ENCODE data around the gene RFWD3. TPM values are rescaled to one million over a fixed set of nuclear protein-coding genes. Genes with fewer than 3 reads are reported as not detected.

Gene RFWD3
- total RNA-seq, 1 donor from 2014 or later = 55.7 TPM

GRCh38 chr16:74660383-74660782 is 6.3 kb downstream of the RFWD3 start:
- Mint-ChIP-seq H3K36me3 (peaks cover 49% of the 10 kb centered on the region), H3K9me3 (no peaks in the 10 kb centered on the region), H3K4me3 (no peak overlapping the region), H3K4me1 (peaks cover 11% of the 10 kb centered on the region), H3K27ac (no peak overlapping the region), H3K27me3 (ENCODE audit: insufficient read depth, low read depth) (peaks cover 4% of the 10 kb centered on the region)
- H3F3A ChIP-seq (ENCODE audit: low read depth) = peaks cover 6% of the 10 kb centered on the region
- no peaks in the 10 kb centered on the region for H3K27me3 ChIP-seq
- H3K4me3 ChIP-seq = no peak overlapping the region
- no peak overlapping the region for H3K9ac ChIP-seq
- peaks cover 100% of the 10 kb centered on the region for H3K79me2 ChIP-seq (ENCODE audit: low read depth)
- H3K4me1 ChIP-seq = no peaks in the 10 kb centered on the region
- no peak overlapping the region for H3K4me2 ChIP-seq
- peaks cover 18% of the 10 kb centered on the region for H3K36me3 ChIP-seq
- DNase-seq (ENCODE audit: low spot score) = no peak
- no peak overlapping the region for H3K27ac ChIP-seq
- no peak overlapping the region for H2AFZ ChIP-seq (replicated peaks)
- no peak for TF ChIP-seq CTCF (IDR thresholded peaks at IDR 0.05)
- no peak for TF ChIP-seq EZH2phosphoT487 (IDR thresholded peaks at IDR 0.05)
- TF ChIP-seq EZH2 (IDR thresholded peaks at IDR 0.05) = no peak
- H4K20me1 ChIP-seq (ENCODE audit: low read depth) = peaks cover 79% of the 10 kb centered on the region
- H3K9me3 ChIP-seq (ENCODE audit: low read depth) = no peaks in the 10 kb centered on the region

GRCh38 chr16:74659041-74659440 is 7.6 kb downstream of the RFWD3 start:
- Histone ChIP-seq H3K9me3 (ENCODE audit: low read depth) (no peaks in the 10 kb centered on the region), H3K4me3 (no peak overlapping the region), H3K27ac (no peak overlapping the region), H3K4me1 (peaks cover 9% of the 10 kb centered on the region), H3K27me3 (no peaks in the 10 kb centered on the region), H3F3A (ENCODE audit: low read depth) (peaks cover 15% of the 10 kb centered on the region), H3K9ac (no peak overlapping the region), H3K4me2 (no peak overlapping the region), H3K79me2 (ENCODE audit: low read depth) (peaks cover 99% of the 10 kb centered on the region), H2AFZ (replicated peaks) (no peak overlapping the region), H3K36me3 (peaks cover 15% of the 10 kb centered on the region), H4K20me1 (ENCODE audit: low read depth) (peaks cover 86% of the 10 kb centered on the region)
- TF ChIP-seq EZH2phosphoT487 (IDR thresholded peaks at IDR 0.05) (no peak), CTCF (IDR thresholded peaks at IDR 0.05) (no peak), EZH2 (IDR thresholded peaks at IDR 0.05) (no peak)
- Mint-ChIP-seq H3K9me3 (no peaks in the 10 kb centered on the region), H3K27ac (no peak overlapping the region), H3K4me3 (no peak overlapping the region), H3K36me3 (peaks cover 43% of the 10 kb centered on the region), H3K4me1 (peaks cover 5% of the 10 kb centered on the region), H3K27me3 (ENCODE audit: insufficient read depth, low read depth) (peaks cover 4% of the 10 kb centered on the region)
- no peak for DNase-seq (ENCODE audit: low spot score)

GRCh38 chr16:74657870-74658642 is 8.6 kb downstream of the RFWD3 start:
- H3K27ac Mint-ChIP-seq = no peak overlapping the region
- Histone ChIP-seq H3K27ac (no peak overlapping the region), H3K9ac (no peak overlapping the region), H3K4me2 (no peak overlapping the region), H3K9me3 (ENCODE audit: low read depth) (no peaks in the 10 kb centered on the region), H3K4me3 (no peak overlapping the region), H3K36me3 (peaks cover 9% of the 10 kb centered on the region), H3K79me2 (ENCODE audit: low read depth) (peaks cover 99% of the 10 kb centered on the region), H3K4me1 (peaks cover 9% of the 10 kb centered on the region), H2AFZ (replicated peaks) (no peak overlapping the region), H4K20me1 (ENCODE audit: low read depth) (peaks cover 88% of the 10 kb centered on the region), H3F3A (ENCODE audit: low read depth) (peaks cover 15% of the 10 kb centered on the region), H3K27me3 (no peaks in the 10 kb centered on the region)
- H3K4me3 Mint-ChIP-seq = no peak overlapping the region
- H3K9me3 Mint-ChIP-seq = no peaks in the 10 kb centered on the region
- H3K4me1 Mint-ChIP-seq = peaks cover 5% of the 10 kb centered on the region
- TF ChIP-seq EZH2 (IDR thresholded peaks at IDR 0.05) (no peak), EZH2phosphoT487 (IDR thresholded peaks at IDR 0.05) (no peak), CTCF (IDR thresholded peaks at IDR 0.05) (no peak)
- DNase-seq (ENCODE audit: low spot score) = no peak
- peaks cover 38% of the 10 kb centered on the region for H3K36me3 Mint-ChIP-seq
- peaks cover 4% of the 10 kb centered on the region for H3K27me3 Mint-ChIP-seq (ENCODE audit: insufficient read depth, low read depth)
